Frontal cortex (tissue), 4 donors: ENCODE measurements around the gene LINC01488. TPM values are rescaled to one million over a fixed set of nuclear protein-coding genes. Genes with fewer than 3 reads are reported as not detected.

Experiments used
- DNase-seq, 2 donors: peaks; one replicate each; pipeline ENCODE4 v3.0.0; 2012; ENCODE audit warnings: low spot score in 2 of 2
- FAIRE-seq: peaks from 2 replicates; lab custom pipeline; 2012; peaks lifted over from hg19 to GRCh38; lab: Jason Lieb, UNC
- total RNA-seq: library from RNA; depleted of rRNA; stranded (reverse); fragments of >200 nt; gene quantifications from one replicate; pipeline ENCODE4 v1.2.3, GENCODE V29; 2014
- donor health status: control.
- donor health status: control.
- donor health status: control.

LINC01488 gene
- total RNA-seq, 1 donor from 2014 or later: not detected

DNA sequence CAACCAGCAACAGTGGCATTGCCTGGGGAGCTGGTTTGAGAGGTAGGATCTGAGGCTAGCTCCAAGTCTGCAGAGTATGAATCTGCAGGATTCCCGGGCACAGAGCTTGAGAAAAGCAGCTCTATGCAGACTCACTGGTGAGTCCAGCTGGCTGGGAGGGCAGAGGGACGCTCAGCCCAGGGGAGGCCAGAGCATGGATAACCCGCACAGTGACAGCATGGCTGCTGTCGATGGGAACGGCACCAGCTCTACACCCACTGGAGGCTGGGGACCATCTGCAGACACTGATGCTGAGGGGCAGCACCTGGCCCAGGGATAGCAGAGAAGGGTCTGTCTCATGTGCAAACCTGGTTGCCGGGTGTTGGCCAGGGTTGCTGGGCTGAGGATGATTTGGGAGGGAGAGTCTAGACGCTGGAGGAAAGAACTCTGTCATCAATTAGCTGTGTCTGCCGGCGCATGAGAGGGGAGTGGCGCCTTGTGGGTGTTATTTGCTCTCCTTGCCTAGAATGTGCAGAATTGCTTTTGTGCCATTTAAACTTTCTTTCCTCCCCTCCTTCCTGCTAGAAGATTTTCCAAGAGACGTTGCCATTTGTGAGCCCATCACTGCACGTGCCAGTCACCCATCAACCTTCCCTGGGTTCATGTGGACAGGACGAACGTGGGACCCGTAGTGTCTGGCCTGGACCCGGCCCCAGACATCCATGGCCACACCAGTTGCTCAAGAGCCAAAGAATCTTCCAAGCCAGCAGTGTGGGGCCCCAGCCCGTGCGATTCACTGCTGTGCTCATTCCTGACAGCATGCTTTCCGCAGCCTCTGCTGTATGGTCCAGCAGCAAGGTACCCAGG is 19.1 kb upstream of the LINC01488 start:
- FAIRE-seq (no peak), DNase-seq (no peak)

GRCh38 chr11:69463181-69463994 is 18.1 kb upstream of the LINC01488 start:
- FAIRE-seq (no peak), DNase-seq (no peak)

GRCh38 chr11:69463995-69464960 is 17.2 kb upstream of the LINC01488 start:
- no peak for FAIRE-seq
- no peak for DNase-seq

- FAIRE-seq (no peak), DNase-seq (no peak)
Measured at GRCh38 chr11:69465236-69466000, 16.0 kb upstream of the LINC01488 start.

- FAIRE-seq: no peak
- DNase-seq: no peak
Measured at GRCh38 chr11:69466039-69466438, 15.4 kb upstream of the LINC01488 start.

GRCh38 chr11:69467196-69467595 is 14.3 kb upstream of the LINC01488 start:
- FAIRE-seq: no peak

GRCh38 chr11:69467646-69468045 is 13.8 kb upstream of the LINC01488 start:
- DNase-seq (no peak), FAIRE-seq (no peak)

More at GRCh38 chr11:69467196-69467595, 14.3 kb upstream of the LINC01488 start:
- DNase-seq: no peak

DNA sequence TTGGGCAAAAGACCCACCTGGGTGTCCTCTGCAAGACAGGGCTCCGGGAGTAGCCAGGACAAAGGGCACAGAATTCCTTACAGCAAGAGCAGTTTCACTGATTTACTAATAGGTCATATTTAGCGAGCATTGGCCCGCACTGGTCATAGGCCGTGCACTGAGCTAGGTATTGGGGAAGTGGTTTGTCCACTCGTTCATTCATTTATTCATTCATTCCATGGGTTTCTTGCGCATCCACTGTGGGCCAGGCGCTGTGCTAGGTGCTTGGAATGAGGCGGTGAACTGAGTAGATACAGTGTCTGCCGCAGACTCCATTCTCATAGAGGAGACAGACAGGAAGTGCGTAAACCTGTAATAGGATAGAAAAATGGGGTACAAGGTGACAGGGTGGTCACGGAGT is 13.2 kb upstream of the LINC01488 start:
- no peak for FAIRE-seq
- no peak for DNase-seq

DNA sequence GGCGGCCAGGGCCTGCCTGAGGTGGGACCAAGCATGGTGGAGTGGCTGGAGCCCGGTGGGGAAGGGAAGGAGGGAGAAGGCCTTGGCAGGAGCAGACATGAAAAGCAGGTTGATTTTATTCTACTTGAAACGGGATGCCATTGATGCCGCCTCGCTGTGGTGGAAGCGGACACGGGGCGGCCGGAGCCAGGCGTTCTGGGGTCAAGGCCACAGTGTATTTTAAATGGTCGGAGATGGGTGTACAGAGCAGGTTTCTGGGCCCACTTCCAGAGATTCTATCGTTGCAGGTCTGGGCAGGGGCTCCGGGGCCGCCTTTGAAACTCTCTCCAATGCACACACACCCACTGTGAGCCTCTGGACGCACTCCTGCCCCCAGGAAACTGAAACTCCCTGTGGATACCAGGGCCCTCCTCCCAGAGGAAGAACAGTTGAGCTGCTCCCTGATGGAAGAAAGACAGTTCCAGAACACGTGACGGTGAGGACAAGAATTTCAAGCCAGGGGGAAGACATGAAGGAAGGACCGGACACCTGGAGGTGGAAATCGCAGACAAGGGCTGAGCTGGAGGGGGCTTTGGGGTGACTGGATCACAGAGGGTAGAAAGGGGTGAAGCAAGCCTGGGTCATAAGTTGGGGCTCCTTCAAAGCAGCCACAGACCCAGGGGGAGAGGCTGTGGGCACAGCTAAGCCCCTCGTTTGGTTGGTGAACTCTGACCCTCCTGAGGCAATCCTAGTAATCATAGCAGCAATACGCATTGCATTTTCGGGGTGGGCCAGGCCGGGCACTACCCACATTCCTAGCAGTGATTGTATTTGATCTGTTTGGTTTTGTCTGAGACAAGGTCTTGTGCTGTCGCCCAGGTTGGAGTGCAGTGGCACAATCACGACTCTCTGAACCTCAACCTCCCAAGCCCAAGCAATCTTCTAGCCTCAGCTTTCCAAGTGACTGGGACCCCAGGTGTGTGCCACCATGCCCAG is 12.3 kb upstream of the LINC01488 start:
- FAIRE-seq (no peak), DNase-seq (no peak)

DNA sequence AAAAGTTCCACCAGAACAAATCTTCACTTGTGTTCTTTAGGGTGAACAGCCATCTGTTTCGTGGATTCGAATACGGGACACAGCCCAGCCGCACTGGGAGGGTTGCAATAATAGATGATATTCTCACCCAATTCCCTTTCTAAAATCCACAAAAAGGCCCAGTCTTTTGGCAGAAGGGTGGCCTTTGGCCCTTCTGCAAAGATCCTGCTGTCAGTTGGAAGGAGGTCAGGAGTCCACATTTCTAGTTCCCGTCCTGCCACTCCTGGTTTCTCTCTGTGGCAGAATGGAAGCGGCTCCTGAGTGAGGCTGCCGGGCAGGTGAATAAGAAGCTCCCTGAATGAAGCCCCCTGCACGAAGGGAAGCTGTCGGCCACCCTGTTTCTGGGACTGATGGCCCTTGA is 11.2 kb upstream of the LINC01488 start:
- DNase-seq (no peak), FAIRE-seq (no peak)

DNA sequence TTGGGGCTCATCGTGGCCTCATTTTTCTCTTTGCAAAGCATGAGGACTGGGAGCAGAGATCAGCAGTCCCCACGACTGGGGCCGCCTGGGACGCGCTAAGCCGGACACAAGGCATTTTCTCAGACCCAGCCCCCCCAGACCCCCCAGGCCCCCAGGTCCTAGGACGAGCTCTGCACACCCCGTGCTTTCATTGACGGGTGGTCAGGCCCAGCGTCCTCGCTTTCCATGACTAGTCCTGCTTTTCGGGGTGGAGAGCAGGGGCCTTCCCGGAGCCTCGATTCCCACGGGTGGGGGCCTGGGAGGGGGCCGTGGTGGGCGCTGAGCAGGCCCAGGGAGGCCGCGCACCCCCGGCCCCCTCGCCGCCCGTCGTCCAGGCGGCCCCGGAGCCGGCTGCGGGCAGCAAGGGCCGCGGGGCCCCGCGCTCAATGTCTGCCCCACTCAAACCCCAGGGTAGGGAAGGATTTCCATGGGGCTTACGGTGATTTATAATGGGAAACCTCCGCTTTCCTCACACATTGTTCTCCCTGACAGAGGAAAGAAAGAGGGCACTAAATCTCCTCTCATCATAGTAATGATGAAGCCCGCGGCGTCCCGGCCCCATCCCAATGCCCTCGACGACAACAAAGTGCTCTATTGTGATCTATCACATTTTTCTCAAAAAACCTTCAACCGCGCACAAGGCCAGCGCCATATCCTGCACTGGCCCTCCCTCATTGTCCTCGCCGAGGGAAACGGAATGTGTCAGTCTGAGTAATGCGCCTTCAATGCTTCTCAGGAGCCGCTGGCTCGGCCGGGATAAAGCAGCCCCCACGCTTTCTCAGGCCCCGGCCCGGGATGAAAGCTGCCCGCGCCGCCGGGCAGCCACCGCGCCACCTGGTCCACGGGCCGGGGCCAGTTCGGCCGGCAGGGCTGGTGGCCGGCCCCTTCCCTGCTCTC is 10.4 kb upstream of the LINC01488 start:
- DNase-seq (peak in 1 of 2 donors; percentile 54), FAIRE-seq (no peak)

GRCh38 chr11:69471729-69472540 is 9.5 kb upstream of the LINC01488 start:
- FAIRE-seq (no peak), DNase-seq (no peak)

- DNase-seq (no peak), FAIRE-seq (no peak)
Measured at GRCh38 chr11:69472541-69473275, 8.8 kb upstream of the LINC01488 start.

- FAIRE-seq (no peak), DNase-seq (no peak)
Measured at GRCh38 chr11:69473276-69473845, 8.1 kb upstream of the LINC01488 start.

- FAIRE-seq (no peak), DNase-seq (no peak)
Measured at GRCh38 chr11:69474736-69475135, 6.7 kb upstream of the LINC01488 start.
